Measurements from ENCODE around the gene STIM2. TPM values are rescaled to one million over a fixed set of nuclear protein-coding genes. Genes with fewer than 3 reads are reported as not detected.

Gene STIM2
- total and polyA plus RNA-seq, 2 of the 4 experiments (the other 2 are of a cell fraction), result 16.1 to 27.6 TPM

- H2BK15ac ChIP-seq (ENCODE audit: low read depth, low read length), result no peak overlapping the region
- DNase-seq (no peak), ATAC-seq (ENCODE audit: low read depth) (no peak)
- H3K4ac ChIP-seq (ENCODE audit: low read depth, low read length), result no peak overlapping the region
- no peak overlapping the region for H2AFZ ChIP-seq (replicated peaks; ENCODE audit: low read length, poor library complexity)
- no peak overlapping the region for H3K4me3 ChIP-seq (ENCODE audit: insufficient read depth, low read depth, low read length)
- ChIA-PET CTCF (interaction anchor here (1.2 kb wide), 1 partner anchor 139 kb away, joined by 3 read pairs; no protein-coding TSS in a partner anchor), POLR2A (ENCODE audit: unreplicated experiment) (interaction anchor here (0.5 kb wide), 1 partner anchor 57 kb away, joined by 4 read pairs; no protein-coding TSS in a partner anchor)
- no peaks in the 10 kb centered on the region; the same call in 1 of the 2 replicates for H3K4me1 ChIP-seq (ENCODE audit: control insufficient read depth, insufficient read depth, low read length)
- H3K27ac ChIP-seq (ENCODE audit: insufficient read depth, low read length), result no peak overlapping the region
- H2BK120ac ChIP-seq (ENCODE audit: low read depth, low read length), result no peak overlapping the region
- H3K4me2 ChIP-seq (ENCODE audit: low read depth, low read length), result no peak overlapping the region
- H4K5ac ChIP-seq (ENCODE audit: low read depth, low read length), result no peak overlapping the region
- peaks cover 27 to 32% of the 10 kb centered on the region in 2 experiments for H3K79me1 ChIP-seq (ENCODE audit: low read depth in 1 of 2, low read length in 2 of 2)
- no peaks in the 10 kb centered on the region for H3K36me3 ChIP-seq (ENCODE audit: control insufficient read depth, insufficient read depth, low read length)
- H3K9me3 ChIP-seq (ENCODE audit: control insufficient read depth, insufficient read depth, low read length), result no peaks in the 10 kb centered on the region
- H2BK20ac ChIP-seq (ENCODE audit: low read depth, low read length), result no peak overlapping the region
- no peak overlapping the region for H3K9ac ChIP-seq (ENCODE audit: low read depth, low read length)
- no peak overlapping the region for H3K56ac ChIP-seq (ENCODE audit: extremely low read depth, insufficient read depth, low read length)
- H3K18ac ChIP-seq (ENCODE audit: low read depth, low read length), result no peak overlapping the region
- dilution Hi-C loops (cut with HindIII; ENCODE audit: low sequenced_read_pairs, unreplicated experiment), result no loop called here
- no TSS peak for BruUV-seq (replicated peaks)
- H4K8ac ChIP-seq (ENCODE audit: low read depth in 2 of 2, low read length in 2 of 2), result no peak overlapping the region
- in situ Hi-C loops (cut with MboI; ENCODE audit: low sequenced_read_pairs), result loop anchor here (25.0 kb wide), 1 partner anchor 529 kb away; no protein-coding TSS in a partner anchor
- H3K14ac ChIP-seq (replicated peaks; ENCODE audit: low read depth, low read length), result no peak overlapping the region
- H4K91ac ChIP-seq (ENCODE audit: insufficient read depth, low read depth, low read length), result no peak overlapping the region
- TF ChIP-seq RFX5 (IDR thresholded peaks at IDR 0.05; ENCODE audit: low read depth, low read length) (no peak), BHLHE40 (IDR thresholded peaks at IDR 0.05; ENCODE audit: low read depth, low read length) (no peak), RCOR1 (IDR thresholded peaks at IDR 0.05; ENCODE audit: insufficient replicate concordance, low read length) (no peak), SMC3 (IDR thresholded peaks at IDR 0.05; ENCODE audit: low read depth, low read length) (no peak), MAZ (IDR thresholded peaks at IDR 0.05; ENCODE audit: borderline replicate concordance, low read depth, low read length) (no peak)
- TF ChIP-seq, protein P1, sequence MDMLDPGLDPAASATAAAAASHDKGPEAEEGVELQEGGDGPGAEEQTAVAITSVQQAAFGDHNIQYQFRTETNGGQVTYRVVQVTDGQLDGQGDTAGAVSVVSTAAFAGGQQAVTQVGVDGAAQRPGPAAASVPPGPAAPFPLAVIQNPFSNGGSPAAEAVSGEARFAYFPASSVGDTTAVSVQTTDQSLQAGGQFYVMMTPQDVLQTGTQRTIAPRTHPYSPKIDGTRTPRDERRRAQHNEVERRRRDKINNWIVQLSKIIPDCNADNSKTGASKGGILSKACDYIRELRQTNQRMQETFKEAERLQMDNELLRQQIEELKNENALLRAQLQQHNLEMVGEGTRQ (IDR thresholded peaks at IDR 0.05; ENCODE audit: low read depth, low read length), result no peak
- TF ChIP-seq, protein P2, sequence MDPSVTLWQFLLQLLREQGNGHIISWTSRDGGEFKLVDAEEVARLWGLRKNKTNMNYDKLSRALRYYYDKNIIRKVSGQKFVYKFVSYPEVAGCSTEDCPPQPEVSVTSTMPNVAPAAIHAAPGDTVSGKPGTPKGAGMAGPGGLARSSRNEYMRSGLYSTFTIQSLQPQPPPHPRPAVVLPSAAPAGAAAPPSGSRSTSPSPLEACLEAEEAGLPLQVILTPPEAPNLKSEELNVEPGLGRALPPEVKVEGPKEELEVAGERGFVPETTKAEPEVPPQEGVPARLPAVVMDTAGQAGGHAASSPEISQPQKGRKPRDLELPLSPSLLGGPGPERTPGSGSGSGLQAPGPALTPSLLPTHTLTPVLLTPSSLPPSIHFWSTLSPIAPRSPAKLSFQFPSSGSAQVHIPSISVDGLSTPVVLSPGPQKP (IDR thresholded peaks at IDR 0.05; ENCODE audit: borderline replicate concordance, low read depth, low read length), result no peak
- intact Hi-C loops (cut with micrococcal nuclease), result loop anchor here (10.0 kb wide), 1 partner anchor 541 kb away; the partner anchor contains the start of gene RBPJ
- no peak overlapping the region for H2AK9ac ChIP-seq (replicated peaks; ENCODE audit: low read depth, low read length, poor library complexity)
- no CpG with 5 or more reads among the region's 1 CpG for WGBS, 2 experiments (ENCODE audit: extremely low coverage in 2 of 2, insufficient read length in 1 of 2)
- H3K23ac ChIP-seq (ENCODE audit: low read depth, low read length), result no peak overlapping the region
- no peak overlapping the region for H2AK5ac ChIP-seq (ENCODE audit: low read depth, low read length)
- no peaks in the 10 kb centered on the region for H3K27me3 ChIP-seq (ENCODE audit: control insufficient read depth, insufficient read depth, low read length)
- peaks cover 4% of the 10 kb centered on the region for H4K20me1 ChIP-seq (ENCODE audit: insufficient read depth, low read length)
- no peak overlapping the region for H2BK5ac ChIP-seq (ENCODE audit: low read depth, low read length, poor library complexity, severe bottlenecking)
- no peaks in the 10 kb centered on the region for H3K9me1 ChIP-seq (ENCODE audit: insufficient read depth, low read length)
Observed at GRCh38 chr4:26866203-26866602, 5.6 kb downstream of the STIM2 start.
